Measurements from ENCODE around the gene GRWD1.
A peak's percentile ranks its signal among the peaks of the same experiment; 100 is the strongest.

The GRWD1 gene

GRCh38 chr19:48445606-48446481 is at the start of gene GRWD1:
Gene GRWD1, plus strand, starts transcription at chr19:48445983. Its CDS starts 23 bp downstream, at chr19:48446006.
- peak; percentile 96 for DNase-seq

- no peak for DNase-seq
Measured at GRCh38 chr19:48396016-48396823, 49.6 kb upstream of the GRWD1 start.

- no peak for DNase-seq
Measured at GRCh38 chr19:48396824-48397176, 49.0 kb upstream of the GRWD1 start.

- no peak for DNase-seq
Measured at GRCh38 chr19:48397263-48398101, 48.3 kb upstream of the GRWD1 start.

- DNase-seq: no peak
Measured at GRCh38 chr19:48398102-48398374, 47.7 kb upstream of the GRWD1 start.

GRCh38 chr19:48398375-48399235 is 47.2 kb upstream of the GRWD1 start:
- peak; percentile 80 for DNase-seq

- DNase-seq: no peak
Measured at GRCh38 chr19:48400018-48400742, 45.6 kb upstream of the GRWD1 start.

- DNase-seq: no peak
Measured at GRCh38 chr19:48401287-48401686, 44.5 kb upstream of the GRWD1 start.

GRCh38 chr19:48403606-48404005 is 42.2 kb upstream of the GRWD1 start:
- peak; percentile 45 for DNase-seq

GRCh38 chr19:48405010-48405659 is 40.6 kb upstream of the GRWD1 start:
- no peak for DNase-seq

GRCh38 chr19:48405850-48406249 is 39.9 kb upstream of the GRWD1 start:
- DNase-seq: no peak

- no peak for DNase-seq
Measured at GRCh38 chr19:48413879-48414587, 31.8 kb upstream of the GRWD1 start.

GRCh38 chr19:48415395-48415794 is 30.4 kb upstream of the GRWD1 start:
- DNase-seq: peak; percentile 69

- DNase-seq: no peak
Measured at GRCh38 chr19:48415806-48416221, 30.0 kb upstream of the GRWD1 start.

- no peak for DNase-seq
Measured at GRCh38 chr19:48417421-48417820, 28.4 kb upstream of the GRWD1 start.

- no peak for DNase-seq
Measured at GRCh38 chr19:48418317-48419064, 27.3 kb upstream of the GRWD1 start.

- peak; percentile 73 for DNase-seq
Measured at GRCh38 chr19:48419158-48419920, 26.4 kb upstream of the GRWD1 start.

GRCh38 chr19:48421548-48421947 is 24.2 kb upstream of the GRWD1 start:
- no peak for DNase-seq

- DNase-seq: no peak
Measured at GRCh38 chr19:48424694-48425219, 21.0 kb upstream of the GRWD1 start.

All from stimulated activated CD4-positive, alpha-beta T cell treated with anti-CD3 and anti-CD28 coated beads, Interleukin-4, amount 100 ng/mL, for 24 hours (primary cell).